HepG2 (cell line): ENCODE results near the gene LRRC34. TPM values are rescaled to one million over a fixed set of nuclear protein-coding genes. Genes with fewer than 3 reads are reported as not detected.

Experiments
- CEBPG ChIP-seq: IDR thresholded peaks from 2 replicates; pipeline ENCODE4 v1.6.1; 2016
- CHCHD3 ChIP-seq: sonication (generic); formaldehyde crosslinking; IDR thresholded peaks from 2 replicates; pipeline ENCODE4 v1.8.0; 2022; ENCODE audit warnings: mild to moderate bottlenecking, missing genetic modification reagents, moderate library complexity
- CHD4 ChIP-seq: fragments of 200-600 bp; sonication (generic); IDR thresholded peaks from 2 replicates; pipeline ENCODE4 v1.7.0; 2017; ENCODE audit warnings: mild to moderate bottlenecking, low read length, borderline replicate concordance
- DNMT3B ChIP-seq: conservative IDR thresholded peaks from 2 replicates; pipeline ENCODE4 v1.6.1; 2016; ENCODE audit warnings: missing biosample characterization, control low read depth
- ELF1 ChIP-seq: sonication (generic); formaldehyde crosslinking; IDR thresholded peaks from 2 replicates; pipeline ENCODE4 v1.4.0; 2020; ENCODE audit warnings: missing genetic modification reagents
- ERF ChIP-seq: IDR thresholded peaks from 2 replicates; pipeline ENCODE4 v1.6.1; 2018; ENCODE audit warnings: missing biosample characterization, missing genetic modification reagents
- FOXO1 ChIP-seq: sonication (generic); formaldehyde crosslinking; IDR thresholded peaks from 2 replicates; pipeline ENCODE4 v1.4.0; 2020; ENCODE audit warnings: missing genetic modification reagents
- IRF2 ChIP-seq: IDR thresholded peaks from 2 replicates; pipeline ENCODE4 v1.6.1; 2018; ENCODE audit warnings: missing genetic modification reagents, missing compliant biosample characterization
- JUND ChIP-seq: sonication (generic); formaldehyde crosslinking; IDR thresholded peaks from 2 replicates; pipeline ENCODE4 v1.8.0; 2022; ENCODE audit warnings: mild to moderate bottlenecking, missing genetic modification reagents
- MBD4 ChIP-seq: IDR thresholded peaks from 2 replicates; pipeline ENCODE4 v1.6.1; 2012; ENCODE audit warnings: low read length, inconsistent platforms, borderline replicate concordance
- POGZ ChIP-seq: sonication (generic); formaldehyde crosslinking; IDR thresholded peaks from 2 replicates; pipeline ENCODE4 v1.4.0; 2020; ENCODE audit warnings: mild to moderate bottlenecking, missing genetic modification reagents
- REPIN1 ChIP-seq: sonication (generic); formaldehyde crosslinking; IDR thresholded peaks from 2 replicates; pipeline ENCODE4 v1.8.0; 2022; ENCODE audit warnings: missing genetic modification reagents, low read depth, mild to moderate bottlenecking, borderline replicate concordance
- SALL1 ChIP-seq: sonication (generic); formaldehyde crosslinking; IDR thresholded peaks from 2 replicates; pipeline ENCODE4 v1.8.0; 2022; ENCODE audit warnings: mild to moderate bottlenecking, missing genetic modification reagents
- SNAI1 ChIP-seq: sonication (generic); formaldehyde crosslinking; IDR thresholded peaks from 2 replicates; pipeline ENCODE4 v1.5.0; 2020; ENCODE audit warnings: mild to moderate bottlenecking, missing genetic modification reagents, borderline replicate concordance
- SUZ12 ChIP-seq: fragments of 150-350 bp; IDR thresholded peaks from 2 replicates; pipeline ENCODE4 v1.6.1; 2014; ENCODE audit warnings: low read depth, low read length
- TAF15 ChIP-seq: fragments of 200-400 bp; formaldehyde crosslinking; IDR thresholded peaks from one replicate; pipeline ENCODE4 v1.6.1; 2018; ENCODE audit warnings: mild to moderate bottlenecking, low read depth, low read length; ENCODE audit not compliant: poor library complexity, severe bottlenecking
- THAP11 ChIP-seq: IDR thresholded peaks from 2 replicates; pipeline ENCODE4 v1.6.1; 2016; ENCODE audit warnings: missing biosample characterization, missing genetic modification reagents
- ZFY ChIP-seq: sonication (generic); formaldehyde crosslinking; IDR thresholded peaks from 2 replicates; pipeline ENCODE4 v1.4.0; 2020; ENCODE audit warnings: missing genetic modification reagents
- ZNF12 ChIP-seq: sonication (generic); formaldehyde crosslinking; IDR thresholded peaks from 2 replicates; pipeline ENCODE4 v1.5.0; 2020; ENCODE audit warnings: missing genetic modification reagents
- ZNF225 ChIP-seq: sonication (generic); formaldehyde crosslinking; IDR thresholded peaks from 2 replicates; pipeline ENCODE4 v1.4.0; 2020; ENCODE audit warnings: mild to moderate bottlenecking, missing genetic modification reagents
- ZNF263 ChIP-seq: sonication (generic); formaldehyde crosslinking; IDR thresholded peaks from 2 replicates; pipeline ENCODE4 v1.4.0; 2020; ENCODE audit warnings: missing genetic modification reagents
- ZNF335 ChIP-seq: sonication (generic); formaldehyde crosslinking; IDR thresholded peaks from 2 replicates; pipeline ENCODE4 v1.4.0; 2020; ENCODE audit warnings: missing genetic modification reagents
- ZNF713 ChIP-seq: sonication (generic); formaldehyde crosslinking; IDR thresholded peaks from 2 replicates; pipeline ENCODE4 v1.4.0; 2020; ENCODE audit warnings: mild to moderate bottlenecking, missing genetic modification reagents
- ZNF746 ChIP-seq: sonication (generic); formaldehyde crosslinking; IDR thresholded peaks from 2 replicates; pipeline ENCODE4 v1.8.0; 2022; ENCODE audit warnings: mild to moderate bottlenecking, missing genetic modification reagents
- ZNF891 ChIP-seq: sonication (generic); formaldehyde crosslinking; IDR thresholded peaks from 2 replicates; pipeline ENCODE4 v1.5.0; 2020; ENCODE audit warnings: mild to moderate bottlenecking, missing genetic modification reagents
- polyA plus RNA-seq, 8 experiments: library from polyadenylated mRNA; depleted of rRNA in 3 of 8; stranded (reverse) in 7 of 8; unstranded in 1 of 8; fragments of >200 nt; fragmentation: Illumina TruSeq in 4 of 8; extraction: Trizol in 4 of 8; gene quantifications; 2 replicates each; pipeline versions ENCODE4 v1.2.1 to v1.2.3, GENCODE V29; 2011 to 2016; ENCODE audit warnings: low read depth in 4 of 8, missing spikeins in 1 of 8, mixed read lengths in 1 of 8; ENCODE audit not compliant: insufficient read depth in 1 of 8
- total RNA-seq, 5 experiments: library from RNA; depleted of rRNA; stranded (reverse); fragments of >200 nt; fragmentation: Illumina TruSeq; extraction: Trizol; gene quantifications; 2 replicates each; pipeline ENCODE4 v1.2.3, GENCODE V29; 2016; ENCODE audit warnings: low read depth in 1 of 5
- TF ChIP-seq, protein P1 (sequence below): sonication (generic); formaldehyde crosslinking; IDR thresholded peaks from 2 replicates; pipeline ENCODE4; 2020; ENCODE audit warnings: missing genetic modification reagents, mild to moderate bottlenecking, borderline replicate concordance
- TF ChIP-seq, protein P2 (sequence below): sonication (generic); formaldehyde crosslinking; IDR thresholded peaks from 2 replicates; pipeline ENCODE4 v1.5.1; 2020; ENCODE audit warnings: missing genetic modification reagents, mild to moderate bottlenecking, borderline replicate concordance
- TF ChIP-seq, protein P3 (sequence below): sonication (generic); formaldehyde crosslinking; IDR thresholded peaks from 2 replicates; pipeline ENCODE4 v1.5.0; 2020; ENCODE audit warnings: missing genetic modification reagents, mild to moderate bottlenecking, borderline replicate concordance

LRRC34 gene
- total and polyA plus RNA-seq, 2 of the 13 experiments (the other 11 are each of a cell fraction or from before 2014, with no cell fraction given) = not detected

DNA sequence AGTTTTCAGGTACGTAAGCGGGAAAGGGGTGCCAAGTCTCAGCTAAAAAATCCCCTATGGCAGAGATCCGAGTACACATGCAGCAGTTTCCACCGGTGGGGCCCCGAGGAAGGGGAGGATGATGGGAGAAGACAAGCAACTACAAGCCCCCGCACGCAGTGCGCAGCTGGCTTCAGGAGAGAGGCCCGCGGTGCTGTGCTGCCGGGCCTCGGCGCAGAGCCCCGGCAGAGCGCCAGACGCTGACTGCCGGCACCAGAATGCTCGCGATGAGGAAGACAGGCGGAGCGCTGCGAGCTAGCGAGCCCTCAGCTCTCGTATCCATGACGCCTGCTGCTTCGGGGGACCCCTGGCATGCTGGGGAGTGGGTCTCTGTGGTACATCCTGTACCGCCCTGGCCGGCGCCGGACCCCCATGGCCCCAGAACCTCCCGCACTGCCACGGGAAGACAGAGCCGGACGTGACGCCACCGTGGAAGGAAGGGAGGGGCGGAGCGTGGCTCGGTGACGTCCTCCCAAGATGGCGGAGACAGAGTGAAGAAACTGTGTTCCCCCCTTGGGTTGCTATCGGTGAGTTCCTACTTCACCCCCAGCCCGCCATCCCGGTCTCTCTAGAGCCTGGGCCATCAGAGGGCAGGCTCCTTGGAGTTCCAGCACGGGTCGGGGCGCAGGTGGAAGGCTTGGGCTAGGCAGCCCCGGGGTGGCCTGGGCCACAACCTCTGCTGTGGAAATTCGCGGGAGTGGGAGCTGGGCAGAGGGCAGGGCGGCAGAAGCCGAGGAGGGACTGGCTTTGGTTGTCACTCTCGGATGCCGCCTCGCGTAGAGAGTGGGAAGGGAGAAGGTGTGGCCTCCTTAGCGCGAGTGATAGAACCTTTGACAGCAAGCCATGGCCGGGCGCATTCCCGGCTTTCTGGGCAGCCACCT is 39.5 kb downstream of the LRRC34 start, which contains the start of gene MYNN (continued):
- peak; percentile 95 for TF ChIP-seq DNMT3B (CRISPR knock-in tag)
- peak; percentile 90 for TF ChIP-seq REPIN1 (CRISPR knock-in tag)
- TF ChIP-seq ZNF746 = peak; percentile 87
- TF ChIP-seq TAF15 = no peak
- TF ChIP-seq ZFY (CRISPR knock-in tag) = peak; percentile 95
- no peak for TF ChIP-seq SUZ12
- peak; percentile 75; the same call in 1 of the 2 replicates for TF ChIP-seq ZNF891
- TF ChIP-seq THAP11 (CRISPR knock-in tag) = peak; percentile 90
- no peak for TF ChIP-seq ZNF713
- TF ChIP-seq ZNF225 = peak; percentile 83
- 0 out of 2 replicates have a peak, but pooled peaks have one; percentile 20 for TF ChIP-seq FOXO1 (CRISPR knock-in tag)
- TF ChIP-seq POGZ (CRISPR knock-in tag) = peak; percentile 90
- no peak for TF ChIP-seq CHCHD3 (CRISPR knock-in tag)
- TF ChIP-seq ZNF12 (CRISPR knock-in tag) = no peak
- peak; percentile 77 for TF ChIP-seq IRF2 (CRISPR knock-in tag)
- TF ChIP-seq ZNF335 = no peak
- TF ChIP-seq CHD4 = no peak
- TF ChIP-seq JUND (CRISPR knock-in tag) = peak; percentile 72; the same call in 1 of the 2 replicates
- TF ChIP-seq, protein P1, sequence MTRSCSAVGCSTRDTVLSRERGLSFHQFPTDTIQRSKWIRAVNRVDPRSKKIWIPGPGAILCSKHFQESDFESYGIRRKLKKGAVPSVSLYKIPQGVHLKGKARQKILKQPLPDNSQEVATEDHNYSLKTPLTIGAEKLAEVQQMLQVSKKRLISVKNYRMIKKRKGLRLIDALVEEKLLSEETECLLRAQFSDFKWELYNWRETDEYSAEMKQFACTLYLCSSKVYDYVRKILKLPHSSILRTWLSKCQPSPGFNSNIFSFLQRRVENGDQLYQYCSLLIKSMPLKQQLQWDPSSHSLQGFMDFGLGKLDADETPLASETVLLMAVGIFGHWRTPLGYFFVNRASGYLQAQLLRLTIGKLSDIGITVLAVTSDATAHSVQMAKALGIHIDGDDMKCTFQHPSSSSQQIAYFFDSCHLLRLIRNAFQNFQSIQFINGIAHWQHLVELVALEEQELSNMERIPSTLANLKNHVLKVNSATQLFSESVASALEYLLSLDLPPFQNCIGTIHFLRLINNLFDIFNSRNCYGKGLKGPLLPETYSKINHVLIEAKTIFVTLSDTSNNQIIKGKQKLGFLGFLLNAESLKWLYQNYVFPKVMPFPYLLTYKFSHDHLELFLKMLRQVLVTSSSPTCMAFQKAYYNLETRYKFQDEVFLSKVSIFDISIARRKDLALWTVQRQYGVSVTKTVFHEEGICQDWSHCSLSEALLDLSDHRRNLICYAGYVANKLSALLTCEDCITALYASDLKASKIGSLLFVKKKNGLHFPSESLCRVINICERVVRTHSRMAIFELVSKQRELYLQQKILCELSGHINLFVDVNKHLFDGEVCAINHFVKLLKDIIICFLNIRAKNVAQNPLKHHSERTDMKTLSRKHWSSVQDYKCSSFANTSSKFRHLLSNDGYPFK (CRISPR knock-in tag) = peak; percentile 91; the same call in 1 of the 2 replicates
- no peak for TF ChIP-seq MBD4
- TF ChIP-seq ELF1 = peak; percentile 69
- TF ChIP-seq CEBPG (CRISPR knock-in tag) = peak; percentile 52; the same call in 1 of the 2 replicates
- TF ChIP-seq, protein P2, sequence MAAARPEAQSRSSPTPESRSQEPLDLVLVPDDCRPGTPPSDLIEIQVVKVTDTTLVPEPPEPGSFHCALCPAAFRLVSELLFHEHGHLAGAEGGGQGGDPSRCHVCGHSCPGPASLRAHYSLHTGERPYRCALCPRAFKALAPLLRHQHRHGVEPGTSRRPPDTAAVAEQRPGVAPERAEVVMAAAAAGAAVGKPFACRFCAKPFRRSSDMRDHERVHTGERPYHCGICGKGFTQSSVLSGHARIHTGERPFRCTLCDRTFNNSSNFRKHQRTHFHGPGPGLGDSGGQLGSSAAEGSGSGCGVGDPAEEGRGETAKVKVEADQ (CRISPR knock-in tag) = peak; percentile 55; the same call in 1 of the 2 replicates
- TF ChIP-seq SALL1 (CRISPR knock-in tag) = peak; percentile 89
- TF ChIP-seq, protein P3, sequence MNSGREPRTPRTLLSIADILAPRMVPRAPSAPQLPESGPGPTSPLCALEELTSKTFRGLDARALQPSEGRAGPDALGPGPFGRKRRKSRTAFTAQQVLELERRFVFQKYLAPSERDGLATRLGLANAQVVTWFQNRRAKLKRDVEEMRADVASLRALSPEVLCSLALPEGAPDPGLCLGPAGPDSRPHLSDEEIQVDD (CRISPR knock-in tag) = no peak
- peak; percentile 53 for TF ChIP-seq ZNF263 (CRISPR knock-in tag)
- TF ChIP-seq SNAI1 = peak; percentile 88; the same call in 1 of the 2 replicates
- TF ChIP-seq ERF (CRISPR knock-in tag) = peak; percentile 73; the same call in 1 of the 2 replicates
